Prostate gland (tissue), 2 donors: Measurements from ENCODE around the gene C1orf167.

Experiments
- CTCF ChIP-seq, 4 experiments: fragments of 200-600 bp in 2 of 4; fragments of 450-650 bp in 2 of 4; sonication (generic) in 2 of 4; IDR thresholded peaks; 1 replicate in 3 of 4; 2 replicates in 1 of 4; pipeline ENCODE4 v1.5.1; 2016 to 2019; ENCODE audit warnings: antibody characterized with exemption in 4 of 4, mild to moderate bottlenecking in 2 of 4, moderate library complexity in 2 of 4
- POLR2AphosphoS5 ChIP-seq: sonication (generic); formaldehyde crosslinking; IDR thresholded peaks from one replicate; pipeline ENCODE4 v1.6.1; 2017; ENCODE audit warnings: antibody characterized with exemption

- TF ChIP-seq CTCF (IDR thresholded peaks at IDR 0.05) (no peak), POLR2AphosphoS5 (no peak)
These were observed 15.8 kb downstream of the C1orf167 start for GRCh38 chr1:11777658-11778322.
